WTC11 (cell line): ENCODE measurements around the gene TMEM134. TPM values are rescaled to one million over a fixed set of nuclear protein-coding genes. Genes with fewer than 3 reads are reported as not detected.

Experiments
- ATAC-seq: fragments of 200-7000 bp; cut with Tn5 transposase; 2 replicates; pipeline ENCODE4 v1.10.0; 2021; ENCODE audit warnings: mild to moderate bottlenecking, moderate library complexity
- CTCF ChIA-PET: fragments of 300-600 bp; sonication (Branson Sonifier 250); formaldehyde crosslinking; loops from one replicate; lab custom pipeline; 2021; ENCODE audit warnings: antibody characterized with exemption; lab: Charles Lee
- POLR2A ChIA-PET: fragments of 350-600 bp; sonication (Branson Sonifier 250); formaldehyde crosslinking; loops from one replicate; lab custom pipeline; 2021; ENCODE audit warnings: antibody characterized with exemption; lab: Charles Lee
- DNase-seq: peaks from one replicate; pipeline ENCODE4 v3.0.0; 2021; ENCODE audit warnings: low spot score
- H3K27ac Mint-ChIP-seq: 2 replicates; pipeline ENCODE4 v1.8.0; 2021; ENCODE audit warnings: mixed read lengths
- H3K27me3 Mint-ChIP-seq: 2 replicates; pipeline ENCODE4 v1.8.0; 2021; ENCODE audit warnings: low read depth, mild to moderate bottlenecking, moderate library complexity, mixed read lengths
- H3K36me3 Mint-ChIP-seq: 2 replicates; pipeline ENCODE4 v1.8.0; 2021; ENCODE audit warnings: mixed read lengths
- H3K4me1 Mint-ChIP-seq: 2 replicates; pipeline ENCODE4 v1.8.0; 2022; ENCODE audit warnings: mixed read lengths
- H3K4me3 Mint-ChIP-seq: 2 replicates; pipeline ENCODE4 v1.8.0; 2021; ENCODE audit warnings: mild to moderate bottlenecking, moderate library complexity, mixed read lengths
- H3K9me3 Mint-ChIP-seq: 2 replicates; pipeline ENCODE4 v1.8.0; 2021; ENCODE audit warnings: mixed read lengths
- ATF1 ChIP-seq: sonication (generic); formaldehyde crosslinking; IDR thresholded peaks from 2 replicates; pipeline ENCODE4 v1.8.1; 2023; ENCODE audit warnings: mild to moderate bottlenecking, moderate library complexity, missing genetic modification reagents
- CREM ChIP-seq: sonication (generic); formaldehyde crosslinking; IDR thresholded peaks from 2 replicates; pipeline ENCODE4 v1.8.1; 2022; ENCODE audit warnings: mild to moderate bottlenecking, missing genetic modification reagents, moderate library complexity
- FOXP1 ChIP-seq: sonication (generic); formaldehyde crosslinking; IDR thresholded peaks from 2 replicates; pipeline ENCODE4 v1.8.0; 2022; ENCODE audit warnings: missing genetic modification reagents, mild to moderate bottlenecking, moderate library complexity, borderline replicate concordance
- KAT7 ChIP-seq: sonication (generic); formaldehyde crosslinking; IDR thresholded peaks from 2 replicates; pipeline ENCODE4 v1.8.1; 2023; ENCODE audit warnings: missing genetic modification reagents, mild to moderate bottlenecking, borderline replicate concordance
- MYBL2 ChIP-seq: sonication (generic); formaldehyde crosslinking; IDR thresholded peaks from 2 replicates; pipeline ENCODE4 v1.8.1; 2023; ENCODE audit warnings: mild to moderate bottlenecking, moderate library complexity, missing genetic modification reagents
- SMAD3 ChIP-seq: sonication (generic); formaldehyde crosslinking; IDR thresholded peaks from 2 replicates; pipeline ENCODE4 v1.8.0; 2022; ENCODE audit warnings: missing genetic modification reagents, mild to moderate bottlenecking, borderline replicate concordance
- TEAD4 ChIP-seq: sonication (generic); formaldehyde crosslinking; IDR thresholded peaks from 2 replicates; pipeline ENCODE4 v1.8.0; 2022; ENCODE audit warnings: mild to moderate bottlenecking, missing genetic modification reagents
- total RNA-seq: library from RNA; stranded (reverse); gene quantifications from 3 replicates; pipeline ENCODE4 v1.2.3, GENCODE V29; 2021
- TF ChIP-seq, protein P1 (sequence below): fragments of 250-450 bp; sonication (Bioruptor Pico); IDR thresholded peaks from 2 replicates; pipeline ENCODE4 v1.9.0; 2021; ENCODE audit warnings: moderate library complexity, mild to moderate bottlenecking, inconsistent platforms, borderline replicate concordance
- TF ChIP-seq, protein P2 (sequence below): fragments of 250-450 bp; sonication (Bioruptor Pico); IDR thresholded peaks from 2 replicates; pipeline ENCODE4 v1.9.0; 2021; ENCODE audit warnings: mild to moderate bottlenecking, borderline replicate concordance
- TF ChIP-seq, protein P3 (sequence below): sonication (generic); formaldehyde crosslinking; IDR thresholded peaks from 2 replicates; pipeline ENCODE4 v1.8.1; 2022; ENCODE audit warnings: missing genetic modification reagents, borderline replicate concordance
- TF ChIP-seq, protein P4 (sequence below): fragments of 250-450 bp; sonication (Bioruptor Pico); IDR thresholded peaks from 2 replicates; pipeline ENCODE4 v1.9.0; 2021; ENCODE audit warnings: mild to moderate bottlenecking
- TF ChIP-seq, protein P5 (sequence below): sonication (generic); formaldehyde crosslinking; IDR thresholded peaks from 2 replicates; pipeline ENCODE4 v1.8.0; 2023; ENCODE audit warnings: missing genetic modification reagents
- TF ChIP-seq, protein P6 (sequence below): sonication (generic); formaldehyde crosslinking; IDR thresholded peaks from 2 replicates; pipeline ENCODE4 v1.8.0; 2022; ENCODE audit warnings: mild to moderate bottlenecking, missing genetic modification reagents
- TF ChIP-seq, protein P7 (sequence below): sonication (generic); formaldehyde crosslinking; conservative IDR thresholded peaks from 2 replicates; pipeline ENCODE4 v1.8.1; 2022; ENCODE audit warnings: mild to moderate bottlenecking, missing genetic modification reagents
- TF ChIP-seq, protein P8 (sequence below): sonication (generic); formaldehyde crosslinking; IDR thresholded peaks from 2 replicates; pipeline ENCODE4 v1.8.1; 2023; ENCODE audit warnings: mild to moderate bottlenecking, missing genetic modification reagents, moderate library complexity
- TF ChIP-seq, protein P9 (sequence below): sonication (generic); formaldehyde crosslinking; IDR thresholded peaks from 2 replicates; pipeline ENCODE4 v1.8.1; 2023; ENCODE audit warnings: mild to moderate bottlenecking, missing genetic modification reagents, moderate library complexity
- TF ChIP-seq, protein P10 (sequence below): sonication (generic); formaldehyde crosslinking; IDR thresholded peaks from 2 replicates; pipeline ENCODE4 v1.8.0; 2022; ENCODE audit warnings: mild to moderate bottlenecking, missing genetic modification reagents

The TMEM134 gene
- total RNA-seq, 1 experiment from 2014 or later = 55.6 TPM

DNA sequence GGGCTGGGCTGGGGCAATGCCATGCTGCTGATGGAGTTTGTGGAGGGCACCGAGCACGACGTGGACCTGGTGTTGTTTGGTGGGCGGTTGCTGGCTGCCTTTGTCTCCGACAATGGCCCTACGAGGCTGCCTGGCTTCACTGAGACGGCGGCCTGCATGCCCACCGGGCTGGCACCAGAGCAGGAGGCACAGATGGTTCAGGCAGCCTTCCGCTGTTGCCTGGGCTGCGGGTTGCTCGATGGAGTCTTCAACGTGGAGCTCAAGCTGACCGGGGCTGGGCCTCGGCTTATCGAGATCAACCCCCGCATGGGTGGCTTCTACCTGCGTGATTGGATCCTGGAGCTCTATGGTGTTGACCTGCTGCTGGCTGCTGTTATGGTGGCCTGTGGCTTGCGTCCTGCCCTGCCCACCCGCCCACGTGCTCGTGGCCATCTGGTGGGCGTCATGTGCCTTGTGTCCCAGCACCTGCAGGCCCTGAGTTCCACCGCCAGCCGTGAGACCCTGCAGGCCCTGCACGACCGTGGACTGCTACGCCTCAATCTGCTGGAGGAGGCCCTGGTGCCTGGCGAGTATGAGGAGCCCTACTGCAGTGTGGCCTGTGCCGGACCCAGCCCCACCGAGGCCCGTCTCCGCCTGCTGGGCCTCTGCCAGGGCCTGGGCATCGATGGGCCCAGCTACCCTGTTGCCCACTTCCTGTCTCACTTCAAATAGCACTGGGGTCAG is 45.0 kb downstream of the TMEM134 start:
- H3K27ac Mint-ChIP-seq = no peak overlapping the region

DNA sequence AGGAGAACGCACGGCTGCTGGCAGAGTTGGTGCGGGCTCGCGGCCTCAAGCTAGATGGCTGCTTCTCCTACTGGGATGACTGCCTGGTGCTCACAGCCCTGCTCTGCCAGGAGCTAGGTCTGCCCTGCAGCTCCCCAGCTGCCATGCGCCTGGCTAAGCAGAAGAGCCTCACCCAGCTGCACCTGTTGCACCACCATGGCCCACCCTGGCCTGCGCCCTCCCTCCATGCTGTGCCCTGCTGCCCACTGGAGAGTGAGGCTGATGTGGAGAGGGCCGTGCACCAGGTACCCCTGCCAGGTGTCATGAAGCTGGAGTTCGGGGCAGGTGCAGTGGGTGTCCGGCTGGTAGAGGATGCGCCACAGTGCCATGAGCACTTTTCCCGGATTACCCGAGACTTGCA is 45.6 kb downstream of the TMEM134 start:
- ATAC-seq (no peak), DNase-seq (no peak)
- H3K4me3 Mint-ChIP-seq = no peak overlapping the region
- H3K27me3 Mint-ChIP-seq = peaks cover 4% of the 10 kb centered on the region; the same call in 1 of the 2 replicates
- H3K36me3 Mint-ChIP-seq = no peaks in the 10 kb centered on the region
- H3K9me3 Mint-ChIP-seq = no peaks in the 10 kb centered on the region
- peaks cover 12% of the 10 kb centered on the region for H3K4me1 Mint-ChIP-seq
- no peak overlapping the region for H3K27ac Mint-ChIP-seq
- CTCF ChIA-PET = interaction anchor here (1.0 to 1.6 kb wide), 3 partner anchors 22 to 45 kb away, joined by 3 to 5 read pairs (median 5); partner anchors contain the start of genes PPP1CA and TMEM134
- POLR2A ChIA-PET = interaction anchor here (1.4 kb wide), 1 partner anchor 22 kb away, joined by 6 read pairs; the partner anchor contains the start of gene PPP1CA
- TF ChIP-seq TEAD4 (CRISPR knock-in tag) (no peak), ATF1 (CRISPR knock-in tag) (no peak), SMAD3 (no peak), FOXP1 (no peak)
- TF ChIP-seq, protein P1, sequence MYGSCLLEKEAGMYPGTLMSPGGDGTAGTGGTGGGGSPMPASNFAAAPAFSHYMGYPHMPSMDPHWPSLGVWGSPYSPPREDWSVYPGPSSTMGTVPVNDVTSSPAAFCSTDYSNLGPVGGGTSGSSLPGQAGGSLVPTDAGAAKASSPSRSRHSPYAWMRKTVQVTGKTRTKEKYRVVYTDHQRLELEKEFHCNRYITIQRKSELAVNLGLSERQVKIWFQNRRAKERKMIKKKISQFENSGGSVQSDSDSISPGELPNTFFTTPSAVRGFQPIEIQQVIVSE (CRISPR knock-in tag) = no peak
- TF ChIP-seq, protein P2, sequence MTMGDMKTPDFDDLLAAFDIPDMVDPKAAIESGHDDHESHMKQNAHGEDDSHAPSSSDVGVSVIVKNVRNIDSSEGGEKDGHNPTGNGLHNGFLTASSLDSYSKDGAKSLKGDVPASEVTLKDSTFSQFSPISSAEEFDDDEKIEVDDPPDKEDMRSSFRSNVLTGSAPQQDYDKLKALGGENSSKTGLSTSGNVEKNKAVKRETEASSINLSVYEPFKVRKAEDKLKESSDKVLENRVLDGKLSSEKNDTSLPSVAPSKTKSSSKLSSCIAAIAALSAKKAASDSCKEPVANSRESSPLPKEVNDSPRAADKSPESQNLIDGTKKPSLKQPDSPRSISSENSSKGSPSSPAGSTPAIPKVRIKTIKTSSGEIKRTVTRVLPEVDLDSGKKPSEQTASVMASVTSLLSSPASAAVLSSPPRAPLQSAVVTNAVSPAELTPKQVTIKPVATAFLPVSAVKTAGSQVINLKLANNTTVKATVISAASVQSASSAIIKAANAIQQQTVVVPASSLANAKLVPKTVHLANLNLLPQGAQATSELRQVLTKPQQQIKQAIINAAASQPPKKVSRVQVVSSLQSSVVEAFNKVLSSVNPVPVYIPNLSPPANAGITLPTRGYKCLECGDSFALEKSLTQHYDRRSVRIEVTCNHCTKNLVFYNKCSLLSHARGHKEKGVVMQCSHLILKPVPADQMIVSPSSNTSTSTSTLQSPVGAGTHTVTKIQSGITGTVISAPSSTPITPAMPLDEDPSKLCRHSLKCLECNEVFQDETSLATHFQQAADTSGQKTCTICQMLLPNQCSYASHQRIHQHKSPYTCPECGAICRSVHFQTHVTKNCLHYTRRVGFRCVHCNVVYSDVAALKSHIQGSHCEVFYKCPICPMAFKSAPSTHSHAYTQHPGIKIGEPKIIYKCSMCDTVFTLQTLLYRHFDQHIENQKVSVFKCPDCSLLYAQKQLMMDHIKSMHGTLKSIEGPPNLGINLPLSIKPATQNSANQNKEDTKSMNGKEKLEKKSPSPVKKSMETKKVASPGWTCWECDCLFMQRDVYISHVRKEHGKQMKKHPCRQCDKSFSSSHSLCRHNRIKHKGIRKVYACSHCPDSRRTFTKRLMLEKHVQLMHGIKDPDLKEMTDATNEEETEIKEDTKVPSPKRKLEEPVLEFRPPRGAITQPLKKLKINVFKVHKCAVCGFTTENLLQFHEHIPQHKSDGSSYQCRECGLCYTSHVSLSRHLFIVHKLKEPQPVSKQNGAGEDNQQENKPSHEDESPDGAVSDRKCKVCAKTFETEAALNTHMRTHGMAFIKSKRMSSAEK (CRISPR knock-in tag) = no peak
- TF ChIP-seq, protein P3, sequence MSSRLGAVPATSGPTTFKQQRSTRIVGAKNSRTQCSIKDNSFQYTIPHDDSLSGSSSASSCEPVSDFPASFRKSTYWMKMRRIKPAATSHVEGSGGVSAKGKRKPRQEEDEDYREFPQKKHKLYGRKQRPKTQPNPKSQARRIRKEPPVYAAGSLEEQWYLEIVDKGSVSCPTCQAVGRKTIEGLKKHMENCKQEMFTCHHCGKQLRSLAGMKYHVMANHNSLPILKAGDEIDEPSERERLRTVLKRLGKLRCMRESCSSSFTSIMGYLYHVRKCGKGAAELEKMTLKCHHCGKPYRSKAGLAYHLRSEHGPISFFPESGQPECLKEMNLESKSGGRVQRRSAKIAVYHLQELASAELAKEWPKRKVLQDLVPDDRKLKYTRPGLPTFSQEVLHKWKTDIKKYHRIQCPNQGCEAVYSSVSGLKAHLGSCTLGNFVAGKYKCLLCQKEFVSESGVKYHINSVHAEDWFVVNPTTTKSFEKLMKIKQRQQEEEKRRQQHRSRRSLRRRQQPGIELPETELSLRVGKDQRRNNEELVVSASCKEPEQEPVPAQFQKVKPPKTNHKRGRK (CRISPR knock-in tag) = no peak
- TF ChIP-seq, protein P4, sequence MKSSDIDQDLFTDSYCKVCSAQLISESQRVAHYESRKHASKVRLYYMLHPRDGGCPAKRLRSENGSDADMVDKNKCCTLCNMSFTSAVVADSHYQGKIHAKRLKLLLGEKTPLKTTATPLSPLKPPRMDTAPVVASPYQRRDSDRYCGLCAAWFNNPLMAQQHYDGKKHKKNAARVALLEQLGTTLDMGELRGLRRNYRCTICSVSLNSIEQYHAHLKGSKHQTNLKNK = no peak
- TF ChIP-seq, protein P5, sequence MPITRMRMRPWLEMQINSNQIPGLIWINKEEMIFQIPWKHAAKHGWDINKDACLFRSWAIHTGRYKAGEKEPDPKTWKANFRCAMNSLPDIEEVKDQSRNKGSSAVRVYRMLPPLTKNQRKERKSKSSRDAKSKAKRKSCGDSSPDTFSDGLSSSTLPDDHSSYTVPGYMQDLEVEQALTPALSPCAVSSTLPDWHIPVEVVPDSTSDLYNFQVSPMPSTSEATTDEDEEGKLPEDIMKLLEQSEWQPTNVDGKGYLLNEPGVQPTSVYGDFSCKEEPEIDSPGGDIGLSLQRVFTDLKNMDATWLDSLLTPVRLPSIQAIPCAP (CRISPR knock-in tag) = no peak
- TF ChIP-seq, protein P6, sequence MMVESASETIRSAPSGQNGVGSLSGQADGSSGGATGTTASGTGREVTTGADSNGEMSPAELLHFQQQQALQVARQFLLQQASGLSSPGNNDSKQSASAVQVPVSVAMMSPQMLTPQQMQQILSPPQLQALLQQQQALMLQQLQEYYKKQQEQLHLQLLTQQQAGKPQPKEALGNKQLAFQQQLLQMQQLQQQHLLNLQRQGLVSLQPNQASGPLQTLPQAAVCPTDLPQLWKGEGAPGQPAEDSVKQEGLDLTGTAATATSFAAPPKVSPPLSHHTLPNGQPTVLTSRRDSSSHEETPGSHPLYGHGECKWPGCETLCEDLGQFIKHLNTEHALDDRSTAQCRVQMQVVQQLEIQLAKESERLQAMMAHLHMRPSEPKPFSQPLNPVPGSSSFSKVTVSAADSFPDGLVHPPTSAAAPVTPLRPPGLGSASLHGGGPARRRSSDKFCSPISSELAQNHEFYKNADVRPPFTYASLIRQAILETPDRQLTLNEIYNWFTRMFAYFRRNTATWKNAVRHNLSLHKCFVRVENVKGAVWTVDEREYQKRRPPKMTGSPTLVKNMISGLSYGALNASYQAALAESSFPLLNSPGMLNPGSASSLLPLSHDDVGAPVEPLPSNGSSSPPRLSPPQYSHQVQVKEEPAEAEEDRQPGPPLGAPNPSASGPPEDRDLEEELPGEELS (CRISPR knock-in tag) = no peak

More for the DNA sequence above, 45.0 kb downstream of the TMEM134 start:
- CTCF ChIA-PET = interaction anchor here (1.0 to 1.3 kb wide), 2 partner anchors 23 to 41 kb away, joined by 5 read pairs; partner anchors contain the start of gene PPP1CA
- ATAC-seq (no peak), DNase-seq (no peak)
- no peak overlapping the region for H3K4me3 Mint-ChIP-seq
- POLR2A ChIA-PET = interaction anchor here (1.4 kb wide), 1 partner anchor 22 kb away, joined by 6 read pairs; the partner anchor contains the start of gene PPP1CA
- H3K27me3 Mint-ChIP-seq = peaks cover 4% of the 10 kb centered on the region; the same call in 1 of the 2 replicates
- no peaks in the 10 kb centered on the region for H3K9me3 Mint-ChIP-seq
- H3K4me1 Mint-ChIP-seq = peaks cover 12% of the 10 kb centered on the region
- H3K36me3 Mint-ChIP-seq = no peaks in the 10 kb centered on the region
- TF ChIP-seq CREM (CRISPR knock-in tag) (no peak), KAT7 (CRISPR knock-in tag) (no peak), MYBL2 (CRISPR knock-in tag) (no peak)
- TF ChIP-seq, protein P1 (CRISPR knock-in tag) = no peak
- TF ChIP-seq, protein P7, sequence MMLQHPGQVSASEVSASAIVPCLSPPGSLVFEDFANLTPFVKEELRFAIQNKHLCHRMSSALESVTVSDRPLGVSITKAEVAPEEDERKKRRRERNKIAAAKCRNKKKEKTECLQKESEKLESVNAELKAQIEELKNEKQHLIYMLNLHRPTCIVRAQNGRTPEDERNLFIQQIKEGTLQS (CRISPR knock-in tag) = no peak
- TF ChIP-seq, protein P8, sequence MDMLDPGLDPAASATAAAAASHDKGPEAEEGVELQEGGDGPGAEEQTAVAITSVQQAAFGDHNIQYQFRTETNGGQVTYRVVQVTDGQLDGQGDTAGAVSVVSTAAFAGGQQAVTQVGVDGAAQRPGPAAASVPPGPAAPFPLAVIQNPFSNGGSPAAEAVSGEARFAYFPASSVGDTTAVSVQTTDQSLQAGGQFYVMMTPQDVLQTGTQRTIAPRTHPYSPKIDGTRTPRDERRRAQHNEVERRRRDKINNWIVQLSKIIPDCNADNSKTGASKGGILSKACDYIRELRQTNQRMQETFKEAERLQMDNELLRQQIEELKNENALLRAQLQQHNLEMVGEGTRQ (CRISPR knock-in tag) = no peak
- TF ChIP-seq, protein P9, sequence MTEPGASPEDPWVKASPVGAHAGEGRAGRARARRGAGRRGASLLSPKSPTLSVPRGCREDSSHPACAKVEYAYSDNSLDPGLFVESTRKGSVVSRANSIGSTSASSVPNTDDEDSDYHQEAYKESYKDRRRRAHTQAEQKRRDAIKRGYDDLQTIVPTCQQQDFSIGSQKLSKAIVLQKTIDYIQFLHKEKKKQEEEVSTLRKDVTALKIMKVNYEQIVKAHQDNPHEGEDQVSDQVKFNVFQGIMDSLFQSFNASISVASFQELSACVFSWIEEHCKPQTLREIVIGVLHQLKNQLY (CRISPR knock-in tag) = no peak
- TF ChIP-seq, protein P10, sequence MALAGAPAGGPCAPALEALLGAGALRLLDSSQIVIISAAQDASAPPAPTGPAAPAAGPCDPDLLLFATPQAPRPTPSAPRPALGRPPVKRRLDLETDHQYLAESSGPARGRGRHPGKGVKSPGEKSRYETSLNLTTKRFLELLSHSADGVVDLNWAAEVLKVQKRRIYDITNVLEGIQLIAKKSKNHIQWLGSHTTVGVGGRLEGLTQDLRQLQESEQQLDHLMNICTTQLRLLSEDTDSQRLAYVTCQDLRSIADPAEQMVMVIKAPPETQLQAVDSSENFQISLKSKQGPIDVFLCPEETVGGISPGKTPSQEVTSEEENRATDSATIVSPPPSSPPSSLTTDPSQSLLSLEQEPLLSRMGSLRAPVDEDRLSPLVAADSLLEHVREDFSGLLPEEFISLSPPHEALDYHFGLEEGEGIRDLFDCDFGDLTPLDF = no peak
